Activated naive CD4-positive, alpha-beta T cell treated with anti-CD3 and anti-CD28 coated beads, Interleukin-2, amount 50 U/mL, for 16 hours (primary cell): ENCODE measurements around the gene IGF2.

Experiments
- DNase-seq: peaks from one replicate; pipeline ENCODE4 v3.0.0-alpha.2; 2020

IGF2 gene

DNA sequence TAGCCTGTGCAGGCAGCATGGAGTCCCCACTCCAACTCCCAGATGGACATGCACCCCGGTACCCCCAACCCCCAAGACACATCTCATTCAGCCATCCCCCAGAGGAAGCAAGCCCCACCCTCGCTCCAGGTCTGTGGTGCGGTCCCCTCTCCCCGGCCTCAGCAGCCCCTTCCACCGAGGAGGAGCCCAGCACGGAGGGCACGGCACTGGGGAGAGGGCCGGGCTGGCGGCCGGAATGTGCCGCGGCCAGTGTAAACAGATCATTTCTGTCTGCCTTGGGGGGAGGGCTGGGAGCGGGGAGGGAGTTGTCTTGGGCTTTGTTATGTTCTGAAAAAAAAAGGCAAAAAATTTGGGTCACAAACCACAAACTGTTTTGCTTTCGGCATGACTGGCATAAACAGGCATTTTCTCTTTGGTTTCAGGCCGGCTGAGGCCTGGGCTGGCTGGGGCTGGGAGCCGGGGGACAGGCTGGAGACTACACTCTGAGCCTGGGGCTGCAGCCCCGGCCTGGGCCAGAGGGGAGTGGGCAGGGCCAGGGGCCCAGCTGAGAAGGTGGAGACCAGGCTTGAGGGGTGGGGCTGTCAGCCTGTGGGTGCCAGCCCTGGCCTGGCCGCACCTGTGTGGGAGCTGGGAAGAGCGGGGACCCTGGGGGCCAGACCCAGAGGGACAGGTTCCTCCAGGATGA lies 16.8 kb downstream of the IGF2 start:
- DNase-seq, result peak; percentile 6

DNA sequence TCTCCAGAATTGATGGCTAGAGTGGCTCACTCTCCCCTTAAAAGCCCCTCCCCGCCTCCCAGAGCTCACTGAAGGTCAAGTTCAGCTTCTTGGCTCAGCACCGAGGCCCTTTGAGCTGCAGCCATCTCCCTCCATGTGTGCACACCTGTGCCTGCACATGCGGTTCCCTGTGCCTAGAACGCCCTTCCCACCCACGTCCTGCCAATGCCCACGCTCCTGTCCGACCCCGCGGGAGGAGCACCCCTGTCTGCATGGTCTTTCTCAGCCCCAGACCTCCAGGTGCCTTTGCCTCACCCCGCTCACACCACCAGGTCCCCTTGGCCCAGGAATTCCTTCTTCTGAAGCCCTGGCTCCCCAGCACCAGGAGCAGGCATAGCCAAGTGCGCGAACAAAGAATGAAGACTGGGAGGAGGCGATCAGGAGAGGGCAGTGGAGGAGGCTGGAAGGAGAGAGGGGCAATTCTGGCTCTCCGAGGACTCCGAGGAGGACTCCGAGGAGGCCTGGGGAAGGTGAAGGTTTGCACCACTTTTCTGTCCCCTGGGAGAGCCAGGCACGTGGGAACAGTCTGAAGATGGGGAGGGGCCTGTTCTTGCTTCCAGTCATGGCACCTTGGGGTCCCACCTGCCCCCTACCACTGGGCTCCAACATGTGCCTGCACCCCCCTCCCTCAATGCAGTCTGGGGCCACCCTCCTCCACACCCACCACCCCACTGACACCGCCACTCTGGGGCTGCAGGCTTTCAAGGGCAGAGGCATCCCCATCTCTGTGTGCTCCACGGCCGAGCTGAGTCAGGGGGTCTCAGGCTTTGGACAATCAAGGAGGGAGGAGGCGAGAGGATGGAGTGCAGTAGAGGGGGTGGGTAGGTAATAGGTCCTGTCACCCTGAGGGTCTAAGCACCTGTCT lies 17.7 kb downstream of the IGF2 start:
- DNase-seq, result peak; percentile 6

DNA sequence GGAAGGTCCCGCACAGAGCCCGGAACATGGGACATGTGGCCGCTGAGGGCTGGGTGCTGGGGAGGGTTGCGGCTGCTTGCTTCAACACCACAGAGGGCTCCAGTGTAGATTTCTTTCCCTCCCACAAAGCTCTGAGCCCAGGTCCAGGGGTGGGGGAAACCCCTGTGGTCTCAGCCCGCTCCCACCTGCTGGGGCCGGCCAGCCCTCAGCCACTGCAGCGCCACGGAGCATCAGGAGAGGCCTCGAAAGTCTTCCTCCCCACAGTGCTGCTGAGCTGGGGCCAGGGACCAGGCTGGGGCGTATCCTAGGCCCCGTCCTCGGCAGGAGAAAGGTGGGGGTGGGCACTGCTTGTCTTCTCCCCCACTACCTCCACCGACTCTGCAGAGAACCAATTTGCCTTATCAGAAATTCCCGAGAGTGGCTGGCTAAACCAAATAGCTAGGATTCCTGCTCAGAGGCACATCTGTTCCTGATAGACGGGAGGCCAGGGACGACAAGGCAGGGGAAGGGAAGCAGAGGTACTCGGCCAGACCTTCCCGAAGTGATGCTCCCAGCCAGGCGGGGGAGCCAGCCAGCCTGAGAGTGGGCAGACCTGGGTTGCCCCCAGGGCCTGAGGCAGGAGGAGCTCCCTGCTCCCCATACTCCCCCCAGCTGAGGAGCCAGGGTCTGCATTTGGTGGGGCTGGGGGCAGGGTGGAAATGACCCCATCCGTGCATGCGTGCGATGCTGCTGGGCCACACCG lies 18.7 kb downstream of the IGF2 start:
- DNase-seq, result peak; percentile 4

DNA sequence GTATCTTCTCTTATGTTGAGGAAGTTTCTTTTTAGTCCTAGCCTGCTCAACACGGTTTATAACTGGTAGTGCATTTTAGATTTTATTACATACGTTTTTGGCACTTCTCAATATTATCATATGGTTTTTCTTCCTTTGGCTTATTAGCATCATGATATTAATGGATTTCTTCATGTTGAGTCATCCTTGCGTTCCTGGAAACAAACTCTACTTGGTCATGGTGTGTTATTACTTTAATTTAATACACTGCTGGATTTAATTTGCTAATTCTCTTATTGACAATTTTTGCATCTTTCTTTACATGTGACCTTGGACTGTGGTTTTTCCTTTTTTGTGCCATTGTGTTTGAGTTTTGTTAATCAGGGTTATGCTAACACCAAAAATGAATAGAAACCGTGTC lies 20.5 kb downstream of the IGF2 start:
- no peak for DNase-seq

DNA sequence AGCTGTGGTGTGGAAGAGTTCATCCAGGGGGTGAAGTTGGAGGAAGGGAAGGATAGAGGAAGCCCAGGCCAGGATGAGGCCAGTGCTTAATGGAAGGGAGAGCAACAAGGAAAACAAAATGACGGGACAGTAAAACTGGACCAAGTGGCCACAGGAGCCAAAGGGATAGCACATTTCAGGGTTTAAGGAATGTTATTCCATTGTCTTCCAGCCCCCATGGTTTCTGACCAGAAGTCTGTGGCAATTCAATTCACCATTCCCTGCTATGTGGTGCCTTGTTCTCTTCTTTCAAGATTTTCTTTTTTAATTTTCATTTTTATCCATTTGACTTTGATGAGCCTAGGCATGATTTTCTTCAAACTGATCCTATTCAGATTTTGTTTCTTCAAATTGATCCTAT lies 22.5 kb downstream of the IGF2 start:
- DNase-seq, result no peak

DNA sequence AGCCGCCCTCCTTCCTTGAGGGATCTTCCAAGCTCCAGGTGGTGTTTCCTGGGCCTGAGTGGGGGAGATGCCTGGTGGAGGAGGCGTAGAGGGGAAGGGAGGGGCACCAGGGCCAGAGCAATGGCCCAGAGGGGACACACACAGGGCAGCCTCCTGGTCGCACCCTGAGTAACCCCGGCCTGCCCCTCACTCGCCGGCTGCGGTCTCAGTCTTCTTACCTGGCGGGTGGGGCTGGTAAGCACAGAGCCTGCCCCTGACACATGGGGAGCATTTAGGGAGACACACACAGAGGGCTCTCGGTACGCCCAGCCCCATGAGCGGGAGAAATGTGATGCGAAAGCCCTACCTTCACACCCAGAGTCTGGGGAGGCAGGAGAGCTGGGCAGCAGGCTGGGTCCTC lies 23.9 kb downstream of the IGF2 start:
- no peak for DNase-seq

DNA sequence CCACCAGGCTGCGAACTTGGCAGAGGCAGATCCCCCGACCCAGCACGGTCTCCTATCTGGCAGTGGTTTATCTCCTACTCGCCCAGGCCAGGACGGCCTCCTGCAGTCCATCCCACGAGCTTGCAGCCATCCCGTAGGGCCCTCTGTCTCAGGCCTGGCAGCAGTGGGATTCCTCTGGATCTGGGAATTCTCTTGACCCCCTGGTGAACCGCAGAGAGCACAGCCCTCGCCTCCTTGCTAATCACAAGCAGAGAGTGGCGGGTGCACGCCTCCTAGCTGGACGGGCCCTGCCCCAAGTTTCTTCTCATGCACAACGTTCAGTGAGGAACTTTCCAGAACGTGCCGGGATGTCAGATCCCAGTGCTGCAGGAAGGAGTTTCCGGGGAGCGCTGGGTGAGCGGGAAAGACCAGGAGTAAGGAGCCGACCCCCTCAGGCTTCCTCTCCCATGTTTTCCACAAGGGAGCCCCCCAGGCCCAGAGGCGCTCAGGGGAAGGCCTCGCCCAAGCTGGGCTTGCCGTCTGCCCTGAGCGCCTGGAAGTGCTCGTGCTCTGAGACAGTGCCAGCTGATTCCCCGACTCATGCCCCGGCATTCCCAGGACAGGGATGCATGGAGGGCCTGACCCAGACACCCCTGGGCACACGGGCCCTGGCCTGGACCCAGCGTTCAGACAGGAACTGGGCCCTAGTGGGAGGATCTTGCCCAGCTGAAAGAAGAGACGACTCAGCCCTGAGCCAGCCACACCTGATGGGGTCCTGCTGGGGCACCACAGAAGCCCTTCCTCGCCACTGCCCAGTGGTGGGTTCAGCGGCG lies 24.6 kb downstream of the IGF2 start:
- no peak for DNase-seq

DNA sequence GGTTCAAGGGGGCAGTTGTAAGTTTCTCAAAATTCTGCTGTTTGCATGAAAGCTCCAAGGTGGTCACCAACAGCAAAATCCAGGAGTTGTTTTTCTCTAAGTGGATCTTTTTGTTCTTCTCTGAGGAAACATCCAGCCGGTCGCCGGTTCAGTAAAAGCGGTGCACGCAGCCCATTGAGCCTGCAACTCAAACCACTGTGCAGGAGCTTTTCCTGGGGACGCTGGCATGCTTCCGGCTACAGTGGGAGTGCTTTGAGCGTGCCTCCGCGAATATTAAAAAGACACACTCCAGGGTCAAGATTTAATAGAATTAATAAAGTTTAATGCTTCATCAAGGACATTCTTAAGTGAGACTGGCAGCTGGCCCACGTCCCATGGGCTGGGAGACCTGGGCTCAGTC lies 25.4 kb downstream of the IGF2 start:
- no peak for DNase-seq

DNA sequence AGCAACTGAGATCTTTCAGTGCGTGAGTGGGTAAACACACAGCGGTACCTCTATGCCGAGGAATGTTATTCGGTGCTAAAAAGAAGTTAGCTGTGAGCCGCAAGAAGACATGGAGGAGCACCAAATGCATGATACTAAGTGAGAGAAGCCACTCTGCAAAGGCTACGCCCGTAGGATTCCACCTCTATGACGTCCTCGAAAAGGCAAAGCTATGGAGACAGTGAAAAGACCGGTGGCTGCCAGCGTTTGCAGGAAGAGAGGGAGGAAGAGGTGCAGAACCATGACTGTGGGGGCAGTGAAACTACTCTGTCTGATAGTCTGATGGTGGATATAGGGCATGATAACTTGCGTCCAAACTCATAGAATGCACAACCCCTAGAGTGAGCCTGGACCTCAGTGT lies 28.7 kb downstream of the IGF2 start:
- DNase-seq, result no peak

DNA sequence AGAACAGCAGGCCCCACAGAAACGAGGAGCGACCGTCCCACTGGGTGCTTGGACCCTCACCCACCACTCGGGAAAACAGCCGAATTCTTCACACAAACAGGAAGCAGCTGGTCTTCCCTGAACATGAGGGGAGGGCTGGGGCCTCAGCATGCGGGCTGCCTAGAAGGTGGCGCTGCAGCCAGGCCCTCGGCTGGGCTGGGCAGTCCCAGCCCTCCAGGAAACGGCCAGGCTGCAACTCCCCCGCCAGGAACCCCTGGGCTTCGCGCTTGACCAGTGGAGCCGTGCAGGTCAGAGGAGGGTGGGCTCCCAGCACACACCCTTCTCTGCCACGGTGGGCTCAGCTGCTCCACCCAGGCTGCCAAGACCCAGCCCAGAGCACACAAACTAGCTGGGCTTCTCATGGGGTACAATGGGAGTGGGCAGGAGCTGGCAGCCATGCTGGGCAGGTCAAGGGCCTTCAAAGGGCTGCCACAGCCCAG lies 29.6 kb downstream of the IGF2 start:
- no peak for DNase-seq

DNA sequence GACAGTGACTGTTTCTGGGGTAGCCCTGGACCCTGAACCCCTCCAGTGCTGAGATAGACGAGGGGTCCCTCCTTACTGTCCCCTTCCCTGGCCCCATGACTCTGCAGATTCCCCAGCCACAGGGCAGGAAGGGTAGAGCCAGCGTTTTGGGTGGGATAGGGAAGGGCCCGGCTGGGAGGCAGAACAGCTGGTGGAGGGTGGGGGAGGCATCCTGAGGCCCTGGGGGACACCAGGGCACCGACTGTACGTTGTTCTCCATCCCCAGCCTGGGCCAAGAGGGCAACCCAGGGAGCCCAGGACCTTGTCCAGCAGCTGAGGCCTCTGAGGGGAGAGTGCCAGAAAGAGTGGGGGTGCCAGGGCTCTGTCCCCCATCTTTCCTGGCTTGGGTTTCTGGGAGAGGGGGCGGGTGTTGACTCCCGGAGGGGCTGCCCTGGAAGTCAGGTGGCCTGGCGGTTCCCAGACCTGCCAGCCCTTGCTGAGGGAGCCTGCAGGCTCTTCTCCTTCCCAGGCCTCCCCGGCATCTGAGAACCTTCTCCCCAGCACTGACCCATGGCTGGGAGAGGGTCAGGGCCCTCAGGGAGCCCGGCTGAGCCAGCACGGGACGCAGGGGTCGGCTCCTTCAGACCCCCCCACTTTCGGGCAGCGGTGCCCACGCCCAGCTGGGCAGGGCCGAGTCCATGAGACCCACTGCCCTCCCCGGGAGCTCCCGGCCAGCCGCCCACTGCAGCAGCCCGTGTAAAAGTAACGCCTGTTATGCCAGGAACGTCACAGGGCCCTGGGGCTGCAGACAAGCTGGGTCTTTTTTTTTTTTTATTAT lies 30.3 kb downstream of the IGF2 start:
- DNase-seq, result peak; percentile 2

DNA sequence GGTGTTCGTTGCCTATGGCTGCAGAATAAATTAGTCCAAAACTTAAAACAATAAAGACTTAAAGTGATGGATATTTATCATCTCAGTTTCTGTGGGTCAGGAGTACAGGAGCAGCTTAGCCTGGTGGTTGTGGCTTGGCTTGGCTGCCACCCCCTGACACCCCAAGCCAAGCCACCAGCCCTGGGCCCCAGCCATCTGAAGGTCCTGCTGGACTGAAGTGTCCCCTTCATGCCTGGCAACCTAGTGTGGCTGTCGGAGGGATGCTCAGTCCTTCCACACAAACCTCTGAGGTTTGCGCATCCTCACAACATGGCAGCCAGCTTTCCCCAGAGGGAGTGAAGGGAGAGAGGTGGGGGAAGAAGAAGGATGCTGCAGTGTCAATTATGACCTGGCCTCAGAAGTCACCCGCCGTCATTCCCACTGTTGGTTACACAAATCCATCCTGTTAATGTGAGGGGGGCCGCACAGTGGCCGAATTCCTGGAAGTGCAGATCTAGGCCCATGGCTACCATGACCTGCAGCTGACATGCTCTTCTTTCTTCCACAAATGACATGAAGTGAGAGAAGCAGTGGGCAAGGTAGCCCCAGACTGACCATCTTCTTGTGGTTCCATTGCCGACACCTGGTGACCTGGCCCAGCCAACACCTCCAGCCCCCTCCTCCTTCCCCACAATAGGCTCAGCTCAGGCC lies 31.1 kb downstream of the IGF2 start:
- no peak for DNase-seq

DNA sequence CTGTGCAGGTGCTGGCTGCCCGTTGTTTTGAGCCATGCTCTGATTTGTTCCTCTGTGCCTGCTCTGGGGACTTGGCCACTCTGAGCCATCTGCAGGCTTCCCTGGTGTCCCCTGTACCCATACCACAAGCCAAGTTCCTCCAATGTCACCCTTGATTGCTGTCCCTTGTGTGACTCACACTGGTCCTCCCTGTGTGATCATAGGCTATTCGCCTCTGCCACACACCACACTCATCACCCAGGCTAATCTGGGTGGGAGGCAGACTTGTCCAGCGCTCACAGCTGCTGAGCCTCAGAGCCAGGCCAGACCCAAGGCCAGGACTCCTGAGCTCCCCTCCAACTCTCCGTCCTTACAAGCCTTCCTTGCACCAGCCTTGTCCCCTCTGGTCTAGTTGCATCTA lies 31.7 kb downstream of the IGF2 start:
- DNase-seq, result peak; percentile 6

DNA sequence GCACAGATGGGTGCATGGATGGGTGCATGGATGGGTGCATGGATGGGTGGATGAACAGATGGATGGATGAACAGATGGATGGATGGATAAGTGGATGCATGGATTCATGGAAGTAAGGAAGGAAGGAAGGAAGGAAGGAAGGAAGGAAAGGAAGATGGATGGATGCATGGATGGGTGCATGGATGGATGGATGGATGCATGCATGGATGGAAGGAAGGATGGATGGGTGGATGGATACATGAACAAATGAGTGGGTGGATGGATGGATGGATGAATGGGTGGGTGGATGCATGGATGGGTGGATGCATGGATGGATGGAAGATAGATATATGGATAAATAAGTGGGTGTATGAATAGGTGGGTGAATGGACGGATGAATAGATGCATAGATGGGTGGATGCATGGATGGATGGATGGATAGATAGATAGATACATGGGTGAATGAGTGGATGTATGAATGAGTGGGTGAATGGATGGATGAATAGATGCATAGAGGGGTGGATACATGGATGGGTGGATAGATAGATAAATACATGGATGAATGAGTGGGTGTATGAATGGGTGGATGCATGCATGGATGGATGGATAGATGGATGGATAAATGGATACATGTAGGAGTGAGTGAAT lies 32.5 kb downstream of the IGF2 start:
- no peak for DNase-seq

DNA sequence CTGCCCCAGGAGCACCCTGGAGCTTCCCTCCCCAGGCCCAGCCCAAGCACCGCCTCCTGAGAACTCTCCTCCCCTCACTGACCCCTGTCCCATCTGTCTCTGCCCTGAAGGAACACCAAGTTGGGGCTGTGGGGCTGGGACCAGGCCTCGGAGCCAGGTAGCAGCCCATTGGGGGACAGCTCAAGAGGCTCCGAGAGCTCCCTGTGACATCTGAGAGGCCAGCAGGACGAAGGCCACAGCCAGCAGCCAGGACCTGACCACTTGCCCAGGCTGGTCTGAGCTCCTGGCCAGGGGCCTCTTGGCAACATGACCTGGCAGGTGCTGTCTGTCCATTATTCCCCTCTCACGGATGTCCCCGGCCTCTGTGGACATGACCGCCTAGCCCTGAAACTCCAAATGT lies 33.7 kb downstream of the IGF2 start:
- peak; percentile 5 for DNase-seq

DNA sequence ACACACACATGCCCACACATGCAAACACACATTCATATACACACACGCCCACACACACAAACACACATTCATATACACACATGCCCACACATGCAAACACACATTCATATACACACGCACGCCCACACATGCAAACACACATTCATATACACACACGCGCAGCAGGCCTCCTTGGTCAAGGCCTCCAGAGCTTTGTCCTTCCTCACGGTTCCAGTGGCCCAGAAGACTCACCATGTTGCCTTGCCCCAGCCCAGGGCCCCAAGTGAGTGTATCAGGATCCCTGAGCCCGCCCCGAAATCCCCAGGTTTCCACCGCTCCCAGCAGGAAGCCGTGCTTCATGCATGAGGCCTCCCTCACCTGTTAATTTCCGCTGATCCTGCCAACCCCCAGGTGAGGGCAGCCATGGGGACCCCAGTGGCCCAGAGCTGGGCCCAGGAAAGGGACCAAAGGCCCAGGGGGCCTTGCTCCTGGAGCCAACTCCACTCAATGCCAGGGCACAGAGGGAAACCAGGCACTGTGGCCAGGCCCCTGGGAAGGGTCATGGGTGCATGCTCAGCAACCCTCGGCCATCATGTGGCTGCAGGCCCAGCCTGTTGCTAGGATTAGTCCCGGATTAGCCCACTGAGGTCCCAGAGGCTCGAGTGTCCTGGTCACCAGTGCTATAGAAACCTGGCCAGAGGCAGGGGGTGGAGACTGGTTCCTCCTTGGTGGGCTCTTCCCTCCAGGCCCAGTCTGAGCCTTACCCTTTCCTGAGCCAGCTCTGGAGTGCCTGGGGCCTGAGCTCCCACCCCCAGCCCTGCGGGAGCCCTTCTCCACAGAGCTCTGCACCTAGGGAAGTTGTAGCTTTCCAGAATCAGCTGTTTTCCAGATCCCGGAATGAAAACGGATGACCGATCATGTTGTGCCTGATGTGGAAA lies 34.4 kb downstream of the IGF2 start:
- no peak for DNase-seq

DNA sequence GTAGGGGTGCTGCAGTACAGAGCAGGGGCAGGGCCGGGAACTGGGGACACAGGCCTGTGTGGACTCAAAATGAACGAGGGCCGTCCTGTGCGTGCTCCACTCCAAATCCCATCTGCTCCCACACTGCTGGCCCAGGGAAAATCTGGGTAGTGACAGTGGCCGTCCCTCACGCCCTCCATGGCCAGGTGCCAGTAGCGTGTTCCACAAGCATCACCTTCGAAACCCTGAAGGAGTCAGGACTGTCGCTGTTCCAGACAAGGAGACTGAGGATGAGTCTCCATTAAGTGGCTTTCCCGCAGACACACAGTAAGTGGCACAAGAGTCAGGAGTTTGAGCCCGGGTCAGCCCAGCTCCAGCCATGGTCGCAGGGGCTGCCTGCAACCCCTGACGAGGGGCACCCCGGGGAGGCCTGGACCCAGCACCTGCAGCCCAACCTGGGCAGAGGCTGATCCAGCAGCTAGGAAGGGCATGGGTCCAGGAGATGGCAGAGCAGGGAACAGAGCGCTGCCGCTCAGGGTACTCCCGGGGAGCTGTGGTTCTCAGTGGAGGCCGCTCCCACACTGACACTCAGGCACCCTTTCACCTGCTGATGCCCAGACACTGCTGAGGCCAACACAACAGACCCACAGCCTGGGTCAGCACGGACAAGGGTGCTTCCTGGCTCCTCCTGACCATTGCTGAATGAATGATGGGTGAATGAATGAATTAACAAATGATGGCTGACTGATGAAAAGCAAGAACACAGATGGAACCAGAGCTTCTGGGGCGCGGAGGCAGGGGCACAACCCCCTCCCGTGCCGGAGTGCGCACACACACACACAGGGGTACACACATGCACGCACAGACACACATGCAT lies 35.3 kb downstream of the IGF2 start:
- DNase-seq, result no peak

DNA sequence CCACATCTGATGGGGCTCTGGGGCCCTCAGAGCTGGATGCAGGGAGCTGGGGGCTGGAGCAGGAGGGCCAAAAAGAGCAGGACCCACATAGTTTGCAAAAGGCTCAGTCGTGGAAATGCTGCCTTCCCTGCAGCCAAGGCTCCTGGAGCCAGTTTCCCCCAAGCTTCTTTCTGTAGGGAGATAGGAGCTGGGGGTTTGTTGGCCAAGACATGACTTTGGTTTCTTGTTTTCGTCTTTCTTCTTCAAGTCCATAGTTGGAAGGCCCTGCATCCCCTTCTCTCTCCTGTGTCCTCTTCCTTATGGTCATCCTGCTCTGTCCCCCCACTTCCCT lies 36.3 kb downstream of the IGF2 start:
- no peak for DNase-seq
